Liver (tissue), 9 donors: Measurements from ENCODE around the gene CYB561D2. TPM values are rescaled to one million over a fixed set of nuclear protein-coding genes. Genes with fewer than 3 reads are reported as not detected.

Source experiments
- DNase-seq: peaks from one replicate; pipeline ENCODE4 v3.0.0-alpha.2; 2017; ENCODE audit warnings: low spot score
- H3K27ac ChIP-seq, 2 donors: one replicate each; pipeline ENCODE4 v1.7.0; 2013; ENCODE audit warnings: inconsistent platforms in 2 of 2, low read length in 2 of 2, control low read depth in 1 of 2, low read depth in 1 of 2, mild to moderate bottlenecking in 1 of 2
- H3K27me3 ChIP-seq, 4 donors: one replicate each; pipeline versions ENCODE4 v1.6.1 to v1.7.0; 2013; ENCODE audit warnings: low read length in 3 of 4, inconsistent platforms in 1 of 4, mild to moderate bottlenecking in 1 of 4, moderate library complexity in 1 of 4; ENCODE audit not compliant: control insufficient read depth in 4 of 4, insufficient read depth in 4 of 4
- H3K36me3 ChIP-seq, 4 donors: one replicate each; pipeline versions ENCODE4 v1.6.1 to v1.7.0; 2013; ENCODE audit warnings: low read length in 3 of 4, mild to moderate bottlenecking in 3 of 4, low read depth in 1 of 4, moderate library complexity in 1 of 4; ENCODE audit not compliant: control insufficient read depth in 4 of 4, insufficient read depth in 3 of 4
- H3K4me1 ChIP-seq, 4 donors: one replicate each; pipeline versions ENCODE4 v1.6.1 to v1.7.0; 2013; ENCODE audit warnings: low read length in 3 of 4, mild to moderate bottlenecking in 3 of 4, moderate library complexity in 1 of 4; ENCODE audit not compliant: control insufficient read depth in 4 of 4, insufficient read depth in 4 of 4
- H3K4me3 ChIP-seq, 3 donors: one replicate each; pipeline versions ENCODE4 v1.6.1 to v1.7.0; 2013; ENCODE audit warnings: low read length in 3 of 3, control low read depth in 1 of 3, low read depth in 1 of 3, mild to moderate bottlenecking in 1 of 3
- H3K9ac ChIP-seq, 2 donors: one replicate each; pipeline ENCODE4 v1.7.0; 2013; ENCODE audit warnings: low read length in 2 of 2, mild to moderate bottlenecking in 2 of 2, moderate library complexity in 2 of 2, control low read depth in 1 of 2, low read depth in 1 of 2
- H3K9me3 ChIP-seq, 4 donors: one replicate each; pipeline versions ENCODE4 v1.6.1 to v1.7.0; 2013; ENCODE audit warnings: low read length in 3 of 4; ENCODE audit not compliant: control insufficient read depth in 4 of 4
- EGR1 ChIP-seq, 2 donors: IDR thresholded peaks; 2 replicates each; pipeline ENCODE4 v1.6.1; 2016 to 2018; ENCODE audit warnings: antibody characterized with exemption in 2 of 2, low read depth in 2 of 2
- FOXA1 ChIP-seq: IDR thresholded peaks from 2 replicates; pipeline ENCODE4 v1.6.1; 2016; ENCODE audit warnings: antibody characterized with exemption
- FOXA2 ChIP-seq: IDR thresholded peaks from 2 replicates; pipeline ENCODE4 v1.6.1; 2016; ENCODE audit warnings: antibody characterized with exemption
- GABPA ChIP-seq, 2 donors: IDR thresholded peaks in 1 of 2; conservative IDR thresholded peaks in 1 of 2; 2 replicates each; pipeline ENCODE4 v1.6.1; 2016; ENCODE audit warnings: antibody characterized with exemption in 2 of 2, mild to moderate bottlenecking in 1 of 2, moderate library complexity in 1 of 2
- HNF4A ChIP-seq, 2 donors: conservative IDR thresholded peaks; 2 replicates each; pipeline ENCODE4 v1.6.1; 2016; ENCODE audit warnings: antibody characterized with exemption in 2 of 2, mild to moderate bottlenecking in 2 of 2
- JUND ChIP-seq, 2 donors: IDR thresholded peaks; 2 replicates each; pipeline ENCODE4 v1.6.1; 2016; ENCODE audit warnings: antibody characterized with exemption in 2 of 2
- NR2F2 ChIP-seq: IDR thresholded peaks from 2 replicates; pipeline ENCODE4 v1.6.1; 2016; ENCODE audit warnings: antibody characterized with exemption
- RAD21 ChIP-seq, 2 donors: IDR thresholded peaks; 2 replicates each; pipeline ENCODE4 v1.6.1; 2016; ENCODE audit warnings: antibody characterized with exemption in 2 of 2, mild to moderate bottlenecking in 2 of 2
- RXRA ChIP-seq, 2 donors: IDR thresholded peaks; 2 replicates each; pipeline ENCODE4 v1.6.1; 2017 to 2018; ENCODE audit warnings: antibody characterized with exemption in 2 of 2, mild to moderate bottlenecking in 1 of 2
- SP1 ChIP-seq: IDR thresholded peaks from 2 replicates; pipeline ENCODE4 v1.6.1; 2018; ENCODE audit warnings: antibody characterized with exemption, mild to moderate bottlenecking
- TAF1 ChIP-seq: conservative IDR thresholded peaks from 2 replicates; pipeline ENCODE4 v1.6.1; 2016; ENCODE audit warnings: antibody characterized with exemption, mild to moderate bottlenecking
- YY1 ChIP-seq: IDR thresholded peaks from 2 replicates; pipeline ENCODE4 v1.6.1; 2016; ENCODE audit warnings: antibody characterized with exemption, mild to moderate bottlenecking
- WGBS: extraction: QIAGEN DNeasy Blood & Tissue Kit; methylation state at CpG from one replicate; pipeline ENCODE4 v1.1.7; 2013; 5-methylcytosine and 5-hydroxymethylcytosine counted together
- polyA plus RNA-seq, 2 donors: library from polyadenylated mRNA; stranded (reverse) in 1 of 2; unstranded in 1 of 2; fragments of 200-250 nt in 1 of 2; fragments of >200 nt in 1 of 2; fragmentation: Nextera tagmentation in 1 of 2; extraction: Ambion mirVana in 1 of 2; gene quantifications; one replicate each; pipeline versions ENCODE4 v1.2.1 to v1.2.3, GENCODE V29; 2013 to 2015
- total RNA-seq, 2 donors: library from RNA; depleted of rRNA; stranded (reverse); fragments of >200 nt; gene quantifications; one replicate each; pipeline ENCODE4 v1.2.3, GENCODE V29; 2014
- TF ChIP-seq, protein P1 (sequence below): IDR thresholded peaks from 2 replicates; pipeline ENCODE4 v1.6.1; 2016; ENCODE audit warnings: antibody characterized with exemption, mild to moderate bottlenecking
- TF ChIP-seq, protein P2 (sequence below): IDR thresholded peaks from 2 replicates; pipeline ENCODE4 v1.6.1; 2016; ENCODE audit warnings: antibody characterized with exemption
- TF ChIP-seq, protein P3 (sequence below): IDR thresholded peaks from 2 replicates; pipeline ENCODE4 v1.6.1; 2016; ENCODE audit warnings: antibody characterized with exemption
- TF ChIP-seq, protein P4 (sequence below): fragments of 150-350 bp; IDR thresholded peaks from 2 replicates; pipeline ENCODE4 v1.5.1; 2017; ENCODE audit warnings: improper control_type of control experiment, low read depth, low read length; ENCODE audit not compliant: missing input control
- TF ChIP-seq, protein P5 (sequence below): IDR thresholded peaks from 2 replicates; pipeline ENCODE4 v1.6.1; 2016; ENCODE audit warnings: antibody characterized with exemption
- donor health status: healthy.
- donor health status: healthy.
- donor health status: healthy.
- donor health status: healthy.
- donor health status: healthy.

The CYB561D2 gene
- total and polyA plus RNA-seq, 4 donors, result 12.3 to 28.2 (median 22.1) TPM

DNA sequence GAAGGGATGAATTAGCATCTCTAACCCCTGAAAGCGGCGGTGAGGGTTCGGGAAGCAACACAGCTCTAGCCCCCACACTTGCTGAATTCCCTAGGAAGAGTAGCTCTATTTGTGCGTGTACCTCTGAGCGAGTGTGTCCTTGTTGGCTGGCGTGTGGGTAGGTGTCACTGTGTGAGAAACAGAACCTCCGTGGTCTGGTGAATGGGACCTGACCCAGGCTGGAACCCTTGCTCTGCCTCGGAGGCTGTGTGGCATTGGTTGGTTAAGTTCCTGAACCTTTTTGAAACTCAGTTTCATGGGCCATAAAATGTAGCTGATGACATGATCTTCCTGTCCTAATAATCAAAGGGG is 9.1 kb downstream of the CYB561D2 start:
- Histone ChIP-seq H3K27ac (no peak overlapping the region), H3K9ac (no peak overlapping the region), H3K36me3 (peaks cover 0 to 10% (median 3%) of the 10 kb centered on the region in 4 donors), H3K9me3 (no peaks in the 10 kb centered on the region), H3K4me1 (peaks cover 16 to 54% (median 42%) of the 10 kb centered on the region in 4 donors), H3K27me3 (no peaks in the 10 kb centered on the region), H3K4me3 (no peak overlapping the region)
- TF ChIP-seq, protein P1, sequence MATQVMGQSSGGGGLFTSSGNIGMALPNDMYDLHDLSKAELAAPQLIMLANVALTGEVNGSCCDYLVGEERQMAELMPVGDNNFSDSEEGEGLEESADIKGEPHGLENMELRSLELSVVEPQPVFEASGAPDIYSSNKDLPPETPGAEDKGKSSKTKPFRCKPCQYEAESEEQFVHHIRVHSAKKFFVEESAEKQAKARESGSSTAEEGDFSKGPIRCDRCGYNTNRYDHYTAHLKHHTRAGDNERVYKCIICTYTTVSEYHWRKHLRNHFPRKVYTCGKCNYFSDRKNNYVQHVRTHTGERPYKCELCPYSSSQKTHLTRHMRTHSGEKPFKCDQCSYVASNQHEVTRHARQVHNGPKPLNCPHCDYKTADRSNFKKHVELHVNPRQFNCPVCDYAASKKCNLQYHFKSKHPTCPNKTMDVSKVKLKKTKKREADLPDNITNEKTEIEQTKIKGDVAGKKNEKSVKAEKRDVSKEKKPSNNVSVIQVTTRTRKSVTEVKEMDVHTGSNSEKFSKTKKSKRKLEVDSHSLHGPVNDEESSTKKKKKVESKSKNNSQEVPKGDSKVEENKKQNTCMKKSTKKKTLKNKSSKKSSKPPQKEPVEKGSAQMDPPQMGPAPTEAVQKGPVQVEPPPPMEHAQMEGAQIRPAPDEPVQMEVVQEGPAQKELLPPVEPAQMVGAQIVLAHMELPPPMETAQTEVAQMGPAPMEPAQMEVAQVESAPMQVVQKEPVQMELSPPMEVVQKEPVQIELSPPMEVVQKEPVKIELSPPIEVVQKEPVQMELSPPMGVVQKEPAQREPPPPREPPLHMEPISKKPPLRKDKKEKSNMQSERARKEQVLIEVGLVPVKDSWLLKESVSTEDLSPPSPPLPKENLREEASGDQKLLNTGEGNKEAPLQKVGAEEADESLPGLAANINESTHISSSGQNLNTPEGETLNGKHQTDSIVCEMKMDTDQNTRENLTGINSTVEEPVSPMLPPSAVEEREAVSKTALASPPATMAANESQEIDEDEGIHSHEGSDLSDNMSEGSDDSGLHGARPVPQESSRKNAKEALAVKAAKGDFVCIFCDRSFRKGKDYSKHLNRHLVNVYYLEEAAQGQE, result no peak
- TF ChIP-seq NR2F2 (no peak), JUND (IDR thresholded peaks at IDR 0.05) (no peak), SP1 (no peak), TAF1 (no peak), RXRA (IDR thresholded peaks at IDR 0.05) (no peak), FOXA1 (no peak), FOXA2 (no peak)
- TF ChIP-seq, protein P2, sequence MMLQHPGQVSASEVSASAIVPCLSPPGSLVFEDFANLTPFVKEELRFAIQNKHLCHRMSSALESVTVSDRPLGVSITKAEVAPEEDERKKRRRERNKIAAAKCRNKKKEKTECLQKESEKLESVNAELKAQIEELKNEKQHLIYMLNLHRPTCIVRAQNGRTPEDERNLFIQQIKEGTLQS, result no peak
- TF ChIP-seq, protein P3, sequence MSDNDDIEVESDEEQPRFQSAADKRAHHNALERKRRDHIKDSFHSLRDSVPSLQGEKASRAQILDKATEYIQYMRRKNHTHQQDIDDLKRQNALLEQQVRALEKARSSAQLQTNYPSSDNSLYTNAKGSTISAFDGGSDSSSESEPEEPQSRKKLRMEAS, result no peak
- TF ChIP-seq, protein P4, sequence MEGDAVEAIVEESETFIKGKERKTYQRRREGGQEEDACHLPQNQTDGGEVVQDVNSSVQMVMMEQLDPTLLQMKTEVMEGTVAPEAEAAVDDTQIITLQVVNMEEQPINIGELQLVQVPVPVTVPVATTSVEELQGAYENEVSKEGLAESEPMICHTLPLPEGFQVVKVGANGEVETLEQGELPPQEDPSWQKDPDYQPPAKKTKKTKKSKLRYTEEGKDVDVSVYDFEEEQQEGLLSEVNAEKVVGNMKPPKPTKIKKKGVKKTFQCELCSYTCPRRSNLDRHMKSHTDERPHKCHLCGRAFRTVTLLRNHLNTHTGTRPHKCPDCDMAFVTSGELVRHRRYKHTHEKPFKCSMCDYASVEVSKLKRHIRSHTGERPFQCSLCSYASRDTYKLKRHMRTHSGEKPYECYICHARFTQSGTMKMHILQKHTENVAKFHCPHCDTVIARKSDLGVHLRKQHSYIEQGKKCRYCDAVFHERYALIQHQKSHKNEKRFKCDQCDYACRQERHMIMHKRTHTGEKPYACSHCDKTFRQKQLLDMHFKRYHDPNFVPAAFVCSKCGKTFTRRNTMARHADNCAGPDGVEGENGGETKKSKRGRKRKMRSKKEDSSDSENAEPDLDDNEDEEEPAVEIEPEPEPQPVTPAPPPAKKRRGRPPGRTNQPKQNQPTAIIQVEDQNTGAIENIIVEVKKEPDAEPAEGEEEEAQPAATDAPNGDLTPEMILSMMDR, result no peak
- TF ChIP-seq, protein P5, sequence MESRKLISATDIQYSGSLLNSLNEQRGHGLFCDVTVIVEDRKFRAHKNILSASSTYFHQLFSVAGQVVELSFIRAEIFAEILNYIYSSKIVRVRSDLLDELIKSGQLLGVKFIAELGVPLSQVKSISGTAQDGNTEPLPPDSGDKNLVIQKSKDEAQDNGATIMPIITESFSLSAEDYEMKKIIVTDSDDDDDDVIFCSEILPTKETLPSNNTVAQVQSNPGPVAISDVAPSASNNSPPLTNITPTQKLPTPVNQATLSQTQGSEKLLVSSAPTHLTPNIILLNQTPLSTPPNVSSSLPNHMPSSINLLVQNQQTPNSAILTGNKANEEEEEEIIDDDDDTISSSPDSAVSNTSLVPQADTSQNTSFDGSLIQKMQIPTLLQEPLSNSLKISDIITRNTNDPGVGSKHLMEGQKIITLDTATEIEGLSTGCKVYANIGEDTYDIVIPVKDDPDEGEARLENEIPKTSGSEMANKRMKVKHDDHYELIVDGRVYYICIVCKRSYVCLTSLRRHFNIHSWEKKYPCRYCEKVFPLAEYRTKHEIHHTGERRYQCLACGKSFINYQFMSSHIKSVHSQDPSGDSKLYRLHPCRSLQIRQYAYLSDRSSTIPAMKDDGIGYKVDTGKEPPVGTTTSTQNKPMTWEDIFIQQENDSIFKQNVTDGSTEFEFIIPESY, result no peak
- 28% methylated on average over 8 of the region's 8 CpGs for WGBS
- no peak for DNase-seq

DNA sequence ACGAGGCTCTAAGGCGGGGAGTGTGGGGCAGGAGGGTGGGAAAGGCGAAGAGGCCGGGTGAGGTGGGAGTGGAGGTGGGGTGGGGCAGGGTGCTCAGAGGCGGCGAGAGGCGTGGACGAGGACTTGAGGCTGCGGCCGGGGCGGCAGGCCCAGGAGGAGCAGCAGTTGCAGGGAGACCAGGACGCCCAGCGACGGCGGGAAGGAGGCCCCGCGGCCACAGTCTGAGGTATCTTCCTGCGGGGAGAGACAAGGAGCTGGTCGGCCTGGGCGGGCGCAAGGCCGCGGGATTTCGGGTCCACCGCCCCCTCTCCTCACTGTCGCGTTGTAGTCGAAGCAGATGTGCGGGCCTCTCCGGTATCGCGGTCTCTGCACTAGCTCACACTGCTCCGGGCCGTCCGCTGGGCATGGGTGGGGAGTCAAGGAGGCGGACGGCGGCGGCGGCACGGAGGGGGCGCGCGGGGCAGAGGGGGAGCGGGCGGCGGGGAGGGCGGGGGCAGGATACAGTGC is 14.0 kb downstream of the CYB561D2 start:
- DNase-seq, result no peak
- Histone ChIP-seq H3K36me3 (no peaks in the 10 kb centered on the region), H3K9ac (no peak overlapping the region), H3K27ac (no peak overlapping the region), H3K9me3 (no peaks in the 10 kb centered on the region), H3K4me1 (peaks cover 0 to 14% (median 8%) of the 10 kb centered on the region in 4 donors), H3K4me3 (peak overlapping the region in 2 of 3 donors; percentile 41 to 47), H3K27me3 (no peaks in the 10 kb centered on the region)
- 28% methylated on average over 48 of the region's 48 CpGs for WGBS
- TF ChIP-seq NR2F2 (no peak), YY1 (no peak), EGR1 (IDR thresholded peaks at IDR 0.05; ENCODE audit: low read depth in 2 of 2) (no peak), RAD21 (IDR thresholded peaks at IDR 0.05) (no peak), GABPA (IDR thresholded peaks at IDR 0.05 in 1 of 2, conservative IDR thresholded peaks at IDR 0.05 in 1 of 2) (no peak), JUND (IDR thresholded peaks at IDR 0.05) (no peak), HNF4A (conservative IDR thresholded peaks at IDR 0.05) (no peak), FOXA1 (no peak), FOXA2 (no peak), SP1 (no peak)
- TF ChIP-seq, protein P1, result no peak
- TF ChIP-seq, protein P4, result no peak
- TF ChIP-seq, protein P3, result no peak
